ENCODE results near the gene ADCYAP1. TPM values are rescaled to one million over a fixed set of nuclear protein-coding genes. Genes with fewer than 3 reads are reported as not detected.

ADCYAP1 gene
- total RNA-seq, 1 donor from 2014 or later = not detected

- peak overlapping the region; percentile 46 for H3K4me3 ChIP-seq (ENCODE audit: insufficient read depth, low read depth, low read length)
- H3K4me1 Mint-ChIP-seq (ENCODE audit: low read depth, unreplicated experiment) = no peaks in the 10 kb centered on the region
- no peak overlapping the region for H3K27ac Mint-ChIP-seq (ENCODE audit: unreplicated experiment)
- peaks cover 20% of the 10 kb centered on the region for H3K4me1 ChIP-seq (ENCODE audit: insufficient read depth, low read length)
- no peak overlapping the region for H3K9ac ChIP-seq (ENCODE audit: low read length)
- no peak overlapping the region for H2AFZ ChIP-seq (ENCODE audit: low read depth, low read length)
- H3K9me3 Mint-ChIP-seq (ENCODE audit: unreplicated experiment) = peaks cover 9% of the 10 kb centered on the region
- peak overlapping the region; percentile 72 for H3K4me3 Mint-ChIP-seq (ENCODE audit: unreplicated experiment)
- FAIRE-seq (no peak), DNase-seq (ENCODE audit: low read depth) (no peak)
- H3K4me2 ChIP-seq (ENCODE audit: low read length) = peak overlapping the region; percentile 78
- peaks cover 92% of the 10 kb centered on the region for H3K27me3 ChIP-seq (ENCODE audit: insufficient read depth, low read length)
- H3K27ac ChIP-seq (ENCODE audit: low read depth, low read length) = no peak overlapping the region
- no peaks in the 10 kb centered on the region for H3K79me2 ChIP-seq (ENCODE audit: insufficient read depth, low read length)
- H3K36me3 Mint-ChIP-seq (ENCODE audit: low read depth, unreplicated experiment) = no peaks in the 10 kb centered on the region
- H3K9me3 ChIP-seq (ENCODE audit: insufficient read depth, low read depth, low read length) = peaks cover 2% of the 10 kb centered on the region
- no peaks in the 10 kb centered on the region for H4K20me1 ChIP-seq (ENCODE audit: insufficient read depth, low read length)
- H3K36me3 ChIP-seq (ENCODE audit: insufficient read depth, low read length) = no peaks in the 10 kb centered on the region
- TF ChIP-seq, protein P1, sequence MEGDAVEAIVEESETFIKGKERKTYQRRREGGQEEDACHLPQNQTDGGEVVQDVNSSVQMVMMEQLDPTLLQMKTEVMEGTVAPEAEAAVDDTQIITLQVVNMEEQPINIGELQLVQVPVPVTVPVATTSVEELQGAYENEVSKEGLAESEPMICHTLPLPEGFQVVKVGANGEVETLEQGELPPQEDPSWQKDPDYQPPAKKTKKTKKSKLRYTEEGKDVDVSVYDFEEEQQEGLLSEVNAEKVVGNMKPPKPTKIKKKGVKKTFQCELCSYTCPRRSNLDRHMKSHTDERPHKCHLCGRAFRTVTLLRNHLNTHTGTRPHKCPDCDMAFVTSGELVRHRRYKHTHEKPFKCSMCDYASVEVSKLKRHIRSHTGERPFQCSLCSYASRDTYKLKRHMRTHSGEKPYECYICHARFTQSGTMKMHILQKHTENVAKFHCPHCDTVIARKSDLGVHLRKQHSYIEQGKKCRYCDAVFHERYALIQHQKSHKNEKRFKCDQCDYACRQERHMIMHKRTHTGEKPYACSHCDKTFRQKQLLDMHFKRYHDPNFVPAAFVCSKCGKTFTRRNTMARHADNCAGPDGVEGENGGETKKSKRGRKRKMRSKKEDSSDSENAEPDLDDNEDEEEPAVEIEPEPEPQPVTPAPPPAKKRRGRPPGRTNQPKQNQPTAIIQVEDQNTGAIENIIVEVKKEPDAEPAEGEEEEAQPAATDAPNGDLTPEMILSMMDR (IDR thresholded peaks at IDR 0.05; ENCODE audit: insufficient read depth, low read depth, low read length) = no peak
- peak; percentile 99 for TF ChIP-seq EZH2 (IDR thresholded peaks at IDR 0.05; ENCODE audit: insufficient read depth, low read length)
- H3K27me3 Mint-ChIP-seq (ENCODE audit: low read depth, unreplicated experiment) = peaks cover 70% of the 10 kb centered on the region
Measured at GRCh38 chr18:907885-908757, 3.5 kb downstream of the ADCYAP1 start.

GRCh38 chr18:908758-909724, 4.4 kb downstream of the ADCYAP1 start:
- Histone ChIP-seq H3K9me3 (ENCODE audit: insufficient read depth, low read depth, low read length) (peaks cover 2% of the 10 kb centered on the region), H3K79me2 (ENCODE audit: insufficient read depth, low read length) (no peaks in the 10 kb centered on the region), H3K27ac (ENCODE audit: low read depth, low read length) (no peak overlapping the region), H3K4me1 (ENCODE audit: insufficient read depth, low read length) (peaks cover 20% of the 10 kb centered on the region), H3K27me3 (ENCODE audit: insufficient read depth, low read length) (peaks cover 83% of the 10 kb centered on the region), H3K36me3 (ENCODE audit: insufficient read depth, low read length) (no peaks in the 10 kb centered on the region), H3K4me2 (ENCODE audit: low read length) (peak overlapping the region; percentile 78), H3K9ac (ENCODE audit: low read length) (no peak overlapping the region), H2AFZ (ENCODE audit: low read depth, low read length) (no peak overlapping the region), H3K4me3 (ENCODE audit: insufficient read depth, low read depth, low read length) (peak overlapping the region; percentile 46), H4K20me1 (ENCODE audit: insufficient read depth, low read length) (no peaks in the 10 kb centered on the region)
- Mint-ChIP-seq H3K27ac (ENCODE audit: unreplicated experiment) (no peak overlapping the region), H3K4me1 (ENCODE audit: low read depth, unreplicated experiment) (no peaks in the 10 kb centered on the region), H3K36me3 (ENCODE audit: low read depth, unreplicated experiment) (no peaks in the 10 kb centered on the region), H3K9me3 (ENCODE audit: unreplicated experiment) (peaks cover 3% of the 10 kb centered on the region), H3K27me3 (ENCODE audit: low read depth, unreplicated experiment) (peaks cover 61% of the 10 kb centered on the region), H3K4me3 (ENCODE audit: unreplicated experiment) (peak overlapping the region; percentile 56)
- DNase-seq (ENCODE audit: low read depth) (no peak), FAIRE-seq (no peak)
- TF ChIP-seq, protein P1 (IDR thresholded peaks at IDR 0.05; ENCODE audit: insufficient read depth, low read depth, low read length) = no peak
- peak; percentile 93 for TF ChIP-seq EZH2 (IDR thresholded peaks at IDR 0.05; ENCODE audit: insufficient read depth, low read length)

All from astrocyte (in vitro differentiated cells and primary cell).